CD14-positive monocyte (primary cell): ENCODE data around the gene MAPK8IP1. TPM values are rescaled to one million over a fixed set of nuclear protein-coding genes. Genes with fewer than 3 reads are reported as not detected.

Experiments
- DNase-seq, 3 donors: peaks; one replicate each; pipeline ENCODE4 v3.0.0-alpha.2; 2011 to 2022
- H2AFZ ChIP-seq: 2 replicates; pipeline ENCODE4 v1.6.0; 2012; ENCODE audit warnings: mild to moderate bottlenecking, low read depth, low read length, inconsistent platforms; ENCODE audit not compliant: insufficient read depth, poor library complexity, severe bottlenecking
- H3K27ac ChIP-seq, 2 donors: 1 replicate in 1 of 2; 2 replicates in 1 of 2; pipeline ENCODE4 v1.5.1; 2012 to 2013; ENCODE audit warnings: low read length in 2 of 2, control low read depth in 1 of 2, inconsistent platforms in 1 of 2, low read depth in 1 of 2, mild to moderate bottlenecking in 1 of 2
- H3K27me3 ChIP-seq, 2 donors: one replicate each; pipeline versions ENCODE4 v1.6.0 to v1.6.1; 2011 to 2013; ENCODE audit warnings: low read length in 2 of 2; ENCODE audit not compliant: control insufficient read depth in 2 of 2, insufficient read depth in 2 of 2
- H3K36me3 ChIP-seq, 2 donors: replicated peaks in 1 of 2; 1 replicate in 1 of 2; 2 replicates in 1 of 2; pipeline versions ENCODE4 v1.5.1 to v1.6.1; 2012 to 2013; ENCODE audit warnings: low read length in 2 of 2, control low read depth in 1 of 2, inconsistent platforms in 1 of 2, mild to moderate bottlenecking in 1 of 2; ENCODE audit not compliant: insufficient read depth in 2 of 2, control insufficient read depth in 1 of 2
- H3K4me1 ChIP-seq, 2 donors: 1 replicate in 1 of 2; 2 replicates in 1 of 2; pipeline versions ENCODE4 v1.5.1 to v1.6.1; 2012 to 2013; ENCODE audit warnings: low read length in 2 of 2, control low read depth in 1 of 2, inconsistent platforms in 1 of 2, mild to moderate bottlenecking in 1 of 2, moderate library complexity in 1 of 2; ENCODE audit not compliant: insufficient read depth in 2 of 2, control insufficient read depth in 1 of 2
- H3K4me2 ChIP-seq: replicated peaks from 2 replicates; pipeline ENCODE3; 2012; ENCODE audit warnings: low read length, moderate library complexity, mild to moderate bottlenecking; ENCODE audit not compliant: poor library complexity, severe bottlenecking; ENCODE audit errors: extremely low read depth
- H3K4me3 ChIP-seq, 3 experiments: fragments of 200-600 bp in 1 of 3; sonication (generic) in 1 of 3; replicated peaks in 1 of 3; 1 replicate in 2 of 3; 2 replicates in 1 of 3; pipeline ENCODE4 v1.5.1; 2011 to 2013; ENCODE audit warnings: low read length in 3 of 3, mild to moderate bottlenecking in 3 of 3, control low read depth in 2 of 3, low read depth in 2 of 3, inconsistent platforms in 1 of 3, moderate library complexity in 1 of 3
- H3K79me2 ChIP-seq: 2 replicates; pipeline ENCODE4 v1.6.0; 2012; ENCODE audit warnings: mild to moderate bottlenecking, control low read depth, inconsistent platforms, low read length, moderate library complexity; ENCODE audit not compliant: insufficient read depth
- H3K9ac ChIP-seq: 2 replicates; pipeline ENCODE4 v1.6.0; 2017; ENCODE audit warnings: low read length, mild to moderate bottlenecking; ENCODE audit not compliant: insufficient read depth, poor library complexity, severe bottlenecking
- H3K9me3 ChIP-seq, 2 donors: replicated peaks in 1 of 2; 1 replicate in 1 of 2; 2 replicates in 1 of 2; pipeline versions ENCODE4 v1.5.1 to v1.6.1; 2012 to 2013; ENCODE audit warnings: low read length in 2 of 2, control low read depth in 1 of 2; ENCODE audit not compliant: control insufficient read depth in 1 of 2, insufficient read depth in 1 of 2
- H4K20me1 ChIP-seq: 2 replicates; pipeline ENCODE4 v1.6.0; 2012; ENCODE audit warnings: mild to moderate bottlenecking, low read length, control low read depth, moderate library complexity; ENCODE audit not compliant: insufficient read depth
- H3K27ac Mint-ChIP-seq, 7 donors: one replicate each; pipeline ENCODE4 v1.8.0; 2020; ENCODE audit warnings: mild to moderate bottlenecking in 7 of 7, mixed read lengths in 7 of 7, moderate library complexity in 6 of 7, inconsistent platforms in 2 of 7
- H3K27me3 Mint-ChIP-seq, 3 donors: one replicate each; pipeline ENCODE4 v1.8.0; 2021 to 2022; ENCODE audit warnings: low read depth in 3 of 3, mild to moderate bottlenecking in 3 of 3, mixed read lengths in 3 of 3, moderate library complexity in 3 of 3, inconsistent platforms in 1 of 3
- H3K36me3 Mint-ChIP-seq, 2 donors: one replicate each; pipeline ENCODE4 v1.8.0; 2020; ENCODE audit warnings: mixed read lengths in 2 of 2, inconsistent platforms in 1 of 2, mild to moderate bottlenecking in 1 of 2
- H3K4me1 Mint-ChIP-seq: one replicate; pipeline ENCODE4 v1.8.0; 2020; ENCODE audit warnings: mild to moderate bottlenecking, mixed read lengths
- H3K4me3 Mint-ChIP-seq, 2 donors: one replicate each; pipeline ENCODE4 v1.8.0; 2020; ENCODE audit warnings: mild to moderate bottlenecking in 2 of 2, mixed read lengths in 2 of 2, moderate library complexity in 1 of 2
- H3K9me3 Mint-ChIP-seq, 7 donors: one replicate each; pipeline ENCODE4 v1.8.0; 2020 to 2022; ENCODE audit warnings: mixed read lengths in 7 of 7, mild to moderate bottlenecking in 6 of 7, moderate library complexity in 6 of 7, inconsistent platforms in 2 of 7
- CTCF ChIP-seq: fragments of 200-600 bp; IDR thresholded peaks from one replicate; pipeline ENCODE4 v1.8.0; 2022; ENCODE audit warnings: antibody characterized with exemption, mild to moderate bottlenecking
- WGBS: methylation state at CpG from one replicate; pipeline ENCODE4 v1.1.5; 2013; ENCODE audit warnings: missing lambda C conversion rate; ENCODE audit not compliant: insufficient coverage; 5-methylcytosine and 5-hydroxymethylcytosine counted together
- intact Hi-C, 2 donors: fragments of 100-400 bp; cut with micrococcal nuclease; formaldehyde crosslinking; loops; one replicate each; pipeline versions ENCODE4 v1.15.0 to v1.15.1; 2023
- polyA plus RNA-seq, 3 donors: library from polyadenylated mRNA; depleted of rRNA in 1 of 3; unstranded in 2 of 3; stranded (reverse) in 1 of 3; fragments of 300-500 nt in 2 of 3; fragments of >200 nt in 1 of 3; fragmentation: Illumina TruSeq in 2 of 3; gene quantifications; 1 replicate in 2 of 3; 2 replicates in 1 of 3; pipeline ENCODE4 v1.2.3, GENCODE V29; 2012 to 2021

The MAPK8IP1 gene
- polyA plus RNA-seq, 3 donors, result 0.93 TPM; not detected in 2

- Mint-ChIP-seq H3K9me3 (peaks cover 0 to 2% (median 0%) of the 10 kb centered on the region in 7 donors), H3K36me3 (peaks cover 49 to 58% of the 10 kb centered on the region in 2 donors), H3K27ac (peak overlapping the region in 2 of 7 donors; percentile 15 to 76), H3K4me1 (peaks cover 23% of the 10 kb centered on the region), H3K4me3 (no peak overlapping the region), H3K27me3 (peaks cover 0 to 3% (median 0%) of the 10 kb centered on the region in 3 donors)
- Histone ChIP-seq H3K9ac (no peak overlapping the region), H2AFZ (no peak overlapping the region), H3K79me2 (peaks cover 29% of the 10 kb centered on the region), H4K20me1 (peaks cover 34% of the 10 kb centered on the region), H3K9me3 (no peaks in the 10 kb centered on the region), H3K4me3 (no peak overlapping the region), H3K4me2 (no peak overlapping the region), H3K36me3 (peaks cover 53 to 60% of the 10 kb centered on the region in 2 donors), H3K4me1 (peaks cover 12 to 16% of the 10 kb centered on the region in 2 donors), H3K27ac (no peak overlapping the region), H3K27me3 (no peaks in the 10 kb centered on the region)
- intact Hi-C loops, result loop anchor here (5.0 to 10.0 kb wide), 2 partner anchors 68 to 699 kb away; partner anchors contain the start of genes CRY2 (in 2 of the 2), ATG13 (in 1 of the 2) and HARBI1 (in 1 of the 2)
- TF ChIP-seq CTCF, result no peak
- DNase-seq, result no peak
- 86% methylated on average over 7 of the region's 13 CpGs for WGBS
Measured at GRCh38 chr11:45915446-45915845, 30.0 kb downstream of the MAPK8IP1 start.

GRCh38 chr11:45917286-45917622, 31.8 kb downstream of the MAPK8IP1 start:
- peaks cover 4 to 13% of the 10 kb centered on the region in 2 donors for H3K27me3 ChIP-seq
- H3K27ac ChIP-seq, result peak overlapping the region; percentile 93 to 96
- peak overlapping the region; percentile 90 for H3K9ac ChIP-seq
- 8% methylated on average over 7 of the region's 16 CpGs for WGBS
- DNase-seq, result no peak
- H2AFZ ChIP-seq, result peak overlapping the region; percentile 96
- H4K20me1 ChIP-seq, result peaks cover 23% of the 10 kb centered on the region
- peak overlapping the region; percentile 92 for H3K4me2 ChIP-seq
- peaks cover 7 to 16% (median 14%) of the 10 kb centered on the region in 3 donors for H3K27me3 Mint-ChIP-seq
- peaks cover 29% of the 10 kb centered on the region for H3K79me2 ChIP-seq
- intact Hi-C loops, result loop anchor here (5.0 to 10.0 kb wide), 2 partner anchors 70 to 698 kb away; partner anchors contain the start of genes CRY2 (in 2 of the 2), ATG13 (in 1 of the 2) and HARBI1 (in 1 of the 2)
- peaks cover 0 to 6% (median 0%) of the 10 kb centered on the region in 7 donors for H3K9me3 Mint-ChIP-seq
- peaks cover 37 to 42% of the 10 kb centered on the region in 2 donors for H3K36me3 ChIP-seq
- H3K4me1 Mint-ChIP-seq, result peaks cover 29% of the 10 kb centered on the region
- H3K4me1 ChIP-seq, result peaks cover 15 to 23% of the 10 kb centered on the region in 2 donors
- no peaks in the 10 kb centered on the region for H3K9me3 ChIP-seq
- peak overlapping the region; percentile 96 to 99 (median 98) for H3K27ac Mint-ChIP-seq
- no peak for TF ChIP-seq CTCF
- H3K4me3 Mint-ChIP-seq, result peak overlapping the region; percentile 97 to 98
- H3K4me3 ChIP-seq, result peak overlapping the region; percentile 71 to 91 (median 82)
- peaks cover 36 to 40% of the 10 kb centered on the region in 2 donors for H3K36me3 Mint-ChIP-seq
